ENCODE measurements around the gene PTGFRN. TPM values are rescaled to one million over a fixed set of nuclear protein-coding genes. Genes with fewer than 3 reads are reported as not detected.

The PTGFRN gene
- total and polyA plus RNA-seq, 2 of the 13 experiments (the other 11 are each of a cell fraction or from before 2014, with no cell fraction given) = 3.3 to 11.3 TPM

DNA sequence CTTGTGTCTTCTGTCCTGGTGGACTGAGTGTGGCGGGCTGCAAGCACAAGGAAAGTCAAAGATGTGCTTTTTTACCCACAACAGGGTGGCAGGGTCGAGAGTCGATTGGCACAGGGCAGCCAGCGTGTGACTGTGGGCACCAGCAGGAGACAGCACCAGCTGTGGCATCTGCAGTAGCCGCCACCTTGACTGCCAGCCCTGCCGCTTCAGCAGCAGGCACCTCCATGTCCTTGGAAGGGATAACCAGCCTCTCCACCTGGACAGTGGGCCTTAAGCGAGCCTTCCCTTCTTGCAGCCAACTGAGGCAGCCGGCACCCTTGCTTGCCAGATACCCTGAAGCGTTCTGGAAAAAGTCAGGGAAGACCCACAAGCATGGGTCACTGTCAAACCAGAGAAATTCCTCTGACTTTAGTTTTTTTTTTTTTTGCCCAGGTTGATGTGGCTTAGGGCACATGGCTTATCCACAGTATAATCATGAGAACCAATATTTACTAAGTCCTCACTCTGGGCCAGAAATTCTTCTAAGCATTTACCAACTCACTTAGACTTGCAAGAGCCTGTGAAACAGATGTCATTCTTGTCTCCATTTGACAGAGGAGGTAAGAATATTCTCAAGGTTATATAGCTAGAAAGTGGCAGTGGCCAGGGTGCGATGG is 30.1 kb upstream of the PTGFRN start:
- 87% methylated on average over 3 of the region's 10 CpGs for WGBS (ENCODE audit: low lambda C conversion rate)
- Histone ChIP-seq H3K27ac (ENCODE audit: extremely low read length, insufficient read depth, low read length) (no peak overlapping the region), H2AFZ (ENCODE audit: low read length) (peak overlapping the region; percentile 36), H3K79me2 (ENCODE audit: insufficient read depth, low read length) (no peaks in the 10 kb centered on the region), H3K9ac (ENCODE audit: insufficient read depth, low read depth, low read length) (no peak overlapping the region), H3K27me3 (ENCODE audit: control insufficient read depth in 1 of 2, insufficient read depth in 2 of 2, low read length in 2 of 2) (peaks cover 0 to 5% of the 10 kb centered on the region in 2 experiments; a peak in 2 of 5 replicates), H3K9me3 (ENCODE audit: low read length) (no peaks in the 10 kb centered on the region), H3K36me3 (replicated peaks in 1 of 2; ENCODE audit: control insufficient read depth in 1 of 2, insufficient read depth in 2 of 2, low read length in 2 of 2) (no peaks in the 10 kb centered on the region), H3K4me1 (ENCODE audit: insufficient read depth, low read length) (peaks cover 12% of the 10 kb centered on the region; the same call in 1 of the 2 replicates), H4K20me1 (ENCODE audit: insufficient read depth, low read length) (no peaks in the 10 kb centered on the region), H3K4me2 (ENCODE audit: low read depth, low read length) (no peak overlapping the region), H3K4me3 (replicated peaks in 1 of 3; ENCODE audit: insufficient read depth in 1 of 3, low read depth in 2 of 3, low read length in 3 of 3) (no peak overlapping the region)
- DNase-seq (ENCODE audit: low spot score) (no peak), ATAC-seq (no peak), FAIRE-seq (no peak)
- TF ChIP-seq ARNT (IDR thresholded peaks at IDR 0.05) (no peak), ZNF570 (CRISPR knock-in tag; IDR thresholded peaks at IDR 0.05; ENCODE audit: borderline replicate concordance) (no peak), ATRX (CRISPR knock-in tag; IDR thresholded peaks at IDR 0.05; ENCODE audit: borderline replicate concordance) (no peak), XBP1 (CRISPR knock-in tag; IDR thresholded peaks at IDR 0.05) (no peak), ETV6 (CRISPR knock-in tag; conservative IDR thresholded peaks at IDR 0.05) (no peak), KLF9 (CRISPR knock-in tag; IDR thresholded peaks at IDR 0.05; ENCODE audit: low read depth) (no peak)
- TF ChIP-seq, protein P1, sequence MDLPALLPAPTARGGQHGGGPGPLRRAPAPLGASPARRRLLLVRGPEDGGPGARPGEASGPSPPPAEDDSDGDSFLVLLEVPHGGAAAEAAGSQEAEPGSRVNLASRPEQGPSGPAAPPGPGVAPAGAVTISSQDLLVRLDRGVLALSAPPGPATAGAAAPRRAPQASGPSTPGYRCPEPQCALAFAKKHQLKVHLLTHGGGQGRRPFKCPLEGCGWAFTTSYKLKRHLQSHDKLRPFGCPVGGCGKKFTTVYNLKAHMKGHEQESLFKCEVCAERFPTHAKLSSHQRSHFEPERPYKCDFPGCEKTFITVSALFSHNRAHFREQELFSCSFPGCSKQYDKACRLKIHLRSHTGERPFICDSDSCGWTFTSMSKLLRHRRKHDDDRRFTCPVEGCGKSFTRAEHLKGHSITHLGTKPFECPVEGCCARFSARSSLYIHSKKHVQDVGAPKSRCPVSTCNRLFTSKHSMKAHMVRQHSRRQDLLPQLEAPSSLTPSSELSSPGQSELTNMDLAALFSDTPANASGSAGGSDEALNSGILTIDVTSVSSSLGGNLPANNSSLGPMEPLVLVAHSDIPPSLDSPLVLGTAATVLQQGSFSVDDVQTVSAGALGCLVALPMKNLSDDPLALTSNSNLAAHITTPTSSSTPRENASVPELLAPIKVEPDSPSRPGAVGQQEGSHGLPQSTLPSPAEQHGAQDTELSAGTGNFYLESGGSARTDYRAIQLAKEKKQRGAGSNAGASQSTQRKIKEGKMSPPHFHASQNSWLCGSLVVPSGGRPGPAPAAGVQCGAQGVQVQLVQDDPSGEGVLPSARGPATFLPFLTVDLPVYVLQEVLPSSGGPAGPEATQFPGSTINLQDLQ (CRISPR knock-in tag; IDR thresholded peaks at IDR 0.05) = no peak
- TF ChIP-seq, protein P2, sequence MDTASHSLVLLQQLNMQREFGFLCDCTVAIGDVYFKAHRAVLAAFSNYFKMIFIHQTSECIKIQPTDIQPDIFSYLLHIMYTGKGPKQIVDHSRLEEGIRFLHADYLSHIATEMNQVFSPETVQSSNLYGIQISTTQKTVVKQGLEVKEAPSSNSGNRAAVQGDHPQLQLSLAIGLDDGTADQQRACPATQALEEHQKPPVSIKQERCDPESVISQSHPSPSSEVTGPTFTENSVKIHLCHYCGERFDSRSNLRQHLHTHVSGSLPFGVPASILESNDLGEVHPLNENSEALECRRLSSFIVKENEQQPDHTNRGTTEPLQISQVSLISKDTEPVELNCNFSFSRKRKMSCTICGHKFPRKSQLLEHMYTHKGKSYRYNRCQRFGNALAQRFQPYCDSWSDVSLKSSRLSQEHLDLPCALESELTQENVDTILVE (CRISPR knock-in tag; IDR thresholded peaks at IDR 0.05) = no peak
- TF ChIP-seq, protein P3, sequence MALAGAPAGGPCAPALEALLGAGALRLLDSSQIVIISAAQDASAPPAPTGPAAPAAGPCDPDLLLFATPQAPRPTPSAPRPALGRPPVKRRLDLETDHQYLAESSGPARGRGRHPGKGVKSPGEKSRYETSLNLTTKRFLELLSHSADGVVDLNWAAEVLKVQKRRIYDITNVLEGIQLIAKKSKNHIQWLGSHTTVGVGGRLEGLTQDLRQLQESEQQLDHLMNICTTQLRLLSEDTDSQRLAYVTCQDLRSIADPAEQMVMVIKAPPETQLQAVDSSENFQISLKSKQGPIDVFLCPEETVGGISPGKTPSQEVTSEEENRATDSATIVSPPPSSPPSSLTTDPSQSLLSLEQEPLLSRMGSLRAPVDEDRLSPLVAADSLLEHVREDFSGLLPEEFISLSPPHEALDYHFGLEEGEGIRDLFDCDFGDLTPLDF (CRISPR knock-in tag; IDR thresholded peaks at IDR 0.05) = no peak
- in situ Hi-C loops (cut with HindIII; ENCODE audit: extremely low pct_ligation_motif_present, low pct_unique_long_range_greater_than_20kb) (no loop called here), intact Hi-C loops (cut with micrococcal nuclease; ENCODE audit: unreplicated experiment) (no loop called here)
- BruUV-seq (replicated peaks) = no TSS peak
- CTCF ChIA-PET (ENCODE audit: low intra/inter-chr PET ratio, low total read pairs) = no interaction called here
- POLR2A ChIA-PET = no interaction called here

All from HepG2 (cell line).